ENCODE measurements around the gene KRIT1.

The KRIT1 gene

DNA sequence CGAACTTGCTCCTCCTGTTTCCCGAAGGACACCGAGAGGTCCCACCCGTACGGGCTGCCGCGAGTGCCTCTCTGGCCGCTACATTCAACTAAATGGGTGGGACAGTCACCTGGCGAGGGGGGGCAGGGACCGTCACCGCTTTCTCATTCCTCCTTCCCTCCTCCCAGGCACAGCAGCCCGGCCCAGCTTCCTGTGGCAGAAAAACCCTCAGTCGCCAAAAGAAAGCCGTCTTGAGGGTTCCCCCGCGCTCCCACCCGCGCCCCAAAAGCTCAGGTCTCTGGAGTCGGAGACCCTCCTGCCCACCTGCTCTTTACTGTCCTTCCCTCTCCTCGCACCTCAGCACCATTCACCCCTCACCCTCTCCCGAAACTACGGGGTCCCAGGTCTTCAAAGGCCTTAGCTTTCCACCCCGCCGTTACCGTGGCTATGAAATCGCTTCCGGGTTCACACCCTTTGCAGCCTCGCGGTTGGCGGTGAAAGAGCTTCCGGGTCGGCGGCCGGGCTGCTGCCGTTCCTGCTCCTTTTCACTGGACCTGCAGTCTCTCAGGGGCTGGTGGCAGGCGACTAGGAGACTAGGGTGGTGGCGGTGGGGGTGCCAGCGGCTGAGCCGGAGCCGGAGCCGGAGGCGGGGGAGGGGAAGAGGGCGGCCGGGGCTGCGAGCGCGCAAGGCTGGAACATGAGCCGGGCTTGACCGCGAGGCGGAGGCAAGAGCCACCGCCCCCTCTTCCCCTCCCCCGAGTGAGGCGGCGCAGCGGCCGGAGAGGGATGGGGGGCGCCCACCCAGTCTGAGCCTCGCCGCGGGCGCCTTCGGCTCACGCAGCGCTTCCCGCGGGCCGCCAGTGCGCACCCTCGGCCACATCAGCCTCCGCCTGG lies at the start of gene KRIT1, which contains the start of gene ANKIB1:
KRIT1 (minus strand) TSS at position 428 of the 873 bp plus-strand sequence. CDS start 3,779 bp downstream, outside the sequence.
ANKIB1 (plus strand) TSS at position 488 of the 873 bp plus-strand sequence. CDS start 49,005 bp downstream, outside the sequence.
- Histone ChIP-seq H3K27ac (ENCODE audit: low read length) (peak within 1 kb of the TSS; percentile 92), H3K79me2 (ENCODE audit: insufficient read depth, low read length) (peaks cover 77% of the 10 kb centered on the region), H4K20me1 (ENCODE audit: insufficient read depth, low read length) (peaks cover 15% of the 10 kb centered on the region), H3K27me3 (ENCODE audit: insufficient read depth, low read length, poor library complexity) (no peaks in the 10 kb centered on the region), H3K9me3 (ENCODE audit: insufficient read depth, low read length, severe bottlenecking) (no peaks in the 10 kb centered on the region), H3K4me1 (ENCODE audit: insufficient read depth, low read length) (peaks cover 40% of the 10 kb centered on the region), H3K36me3 (ENCODE audit: insufficient read depth, low read length) (peaks cover 19% of the 10 kb centered on the region), H2AFZ (ENCODE audit: low read depth, low read length) (peak within 1 kb of the TSS; percentile 94), H3K4me3 (ENCODE audit: low read depth in 1 of 2, low read length in 2 of 2) (peak within 1 kb of the TSS; percentile 55 to 81), H3K9ac (ENCODE audit: low read depth, low read length) (peak within 1 kb of the TSS; percentile 75), H3K4me2 (ENCODE audit: insufficient read depth, low read length) (peak within 1 kb of the TSS; percentile 97)
- peak; percentile 91 for DNase-seq
- ATAC-seq (ENCODE audit: insufficient read depth, low read depth), result peak; percentile 87
- peak; percentile 12 for TF ChIP-seq CTCF (IDR thresholded peaks at IDR 0.05; ENCODE audit: borderline replicate concordance, extremely low read depth, low read length, poor library complexity, severe bottlenecking)
- no peak for TF ChIP-seq EZH2 (IDR thresholded peaks at IDR 0.05; ENCODE audit: borderline replicate concordance, low read depth, low read length, severe bottlenecking)

DNA sequence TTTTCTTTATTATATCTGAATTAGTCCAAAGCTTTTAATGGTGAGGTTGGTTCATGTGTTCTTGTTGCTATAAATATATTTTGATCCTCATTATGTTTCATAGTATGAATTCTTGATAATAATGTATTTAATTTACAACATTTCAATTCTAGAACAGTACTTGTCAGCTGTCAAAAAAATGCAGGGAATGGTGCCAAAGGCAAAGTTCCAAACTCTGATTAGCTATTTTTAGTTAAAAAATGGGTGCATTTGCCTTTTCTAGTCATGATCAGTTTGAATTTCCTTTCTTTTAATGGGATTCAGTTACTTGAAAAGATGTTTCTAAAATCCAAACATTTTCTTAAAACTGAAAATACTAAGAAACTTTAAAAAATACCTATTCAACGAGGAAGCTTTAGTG lies 49.7 kb upstream of the KRIT1 start:
- no peaks in the 10 kb centered on the region for H4K20me1 ChIP-seq (ENCODE audit: insufficient read depth, low read length)
- H3K27me3 ChIP-seq (ENCODE audit: insufficient read depth, low read length, poor library complexity), result no peaks in the 10 kb centered on the region
- H3K4me1 ChIP-seq (ENCODE audit: insufficient read depth, low read length), result no peaks in the 10 kb centered on the region
- peaks cover 13% of the 10 kb centered on the region for H3K79me2 ChIP-seq (ENCODE audit: insufficient read depth, low read length)
- H3K36me3 ChIP-seq (ENCODE audit: insufficient read depth, low read length), result peaks cover 26% of the 10 kb centered on the region
- H3K4me3 ChIP-seq (ENCODE audit: low read depth in 1 of 2, low read length in 2 of 2), result no peak overlapping the region
- DNase-seq (no peak), ATAC-seq (ENCODE audit: insufficient read depth, low read depth) (no peak)
- H3K4me2 ChIP-seq (ENCODE audit: insufficient read depth, low read length), result no peak overlapping the region
- TF ChIP-seq EZH2 (IDR thresholded peaks at IDR 0.05; ENCODE audit: borderline replicate concordance, low read depth, low read length, severe bottlenecking) (no peak), CTCF (IDR thresholded peaks at IDR 0.05; ENCODE audit: borderline replicate concordance, extremely low read depth, low read length, poor library complexity, severe bottlenecking) (no peak)
- no peak overlapping the region for H3K9ac ChIP-seq (ENCODE audit: low read depth, low read length)
- no peak overlapping the region for H3K27ac ChIP-seq (ENCODE audit: low read length)
- H2AFZ ChIP-seq (ENCODE audit: low read depth, low read length), result no peak overlapping the region
- H3K9me3 ChIP-seq (ENCODE audit: insufficient read depth, low read length, severe bottlenecking), result no peaks in the 10 kb centered on the region

GRCh38 chr7:92293896-92294590 lies 48.3 kb upstream of the KRIT1 start:
- no peaks in the 10 kb centered on the region for H3K27me3 ChIP-seq (ENCODE audit: insufficient read depth, low read length, poor library complexity)
- no peak overlapping the region for H3K27ac ChIP-seq (ENCODE audit: low read length)
- no peaks in the 10 kb centered on the region for H3K9me3 ChIP-seq (ENCODE audit: insufficient read depth, low read length, severe bottlenecking)
- ATAC-seq (ENCODE audit: insufficient read depth, low read depth) (no peak), DNase-seq (no peak)
- no peaks in the 10 kb centered on the region for H3K4me1 ChIP-seq (ENCODE audit: insufficient read depth, low read length)
- H2AFZ ChIP-seq (ENCODE audit: low read depth, low read length), result no peak overlapping the region
- H3K4me3 ChIP-seq (ENCODE audit: low read depth in 1 of 2, low read length in 2 of 2), result no peak overlapping the region
- TF ChIP-seq EZH2 (IDR thresholded peaks at IDR 0.05; ENCODE audit: borderline replicate concordance, low read depth, low read length, severe bottlenecking) (no peak), CTCF (IDR thresholded peaks at IDR 0.05; ENCODE audit: borderline replicate concordance, extremely low read depth, low read length, poor library complexity, severe bottlenecking) (no peak)
- 0 out of 2 replicates have a peak, but pooled peaks cover 3% of the 10 kb centered on the region for H4K20me1 ChIP-seq (ENCODE audit: insufficient read depth, low read length)
- H3K4me2 ChIP-seq (ENCODE audit: insufficient read depth, low read length), result no peak overlapping the region
- no peak overlapping the region for H3K9ac ChIP-seq (ENCODE audit: low read depth, low read length)
- peaks cover 26% of the 10 kb centered on the region for H3K79me2 ChIP-seq (ENCODE audit: insufficient read depth, low read length)
- peaks cover 18% of the 10 kb centered on the region for H3K36me3 ChIP-seq (ENCODE audit: insufficient read depth, low read length)

Measured in DND-41 (cell line).